ENCODE data around the gene PPP1R14D.
"Not testable (repeated sequence)": the region's sequence is repeated elsewhere in the genome, so short reads cannot be mapped to it uniquely, and the experiment has no call there.

Gene PPP1R14D, protein sequence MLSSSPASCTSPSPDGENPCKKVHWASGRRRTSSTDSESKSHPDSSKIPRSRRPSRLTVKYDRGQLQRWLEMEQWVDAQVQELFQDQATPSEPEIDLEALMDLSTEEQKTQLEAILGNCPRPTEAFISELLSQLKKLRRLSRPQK

DNA sequence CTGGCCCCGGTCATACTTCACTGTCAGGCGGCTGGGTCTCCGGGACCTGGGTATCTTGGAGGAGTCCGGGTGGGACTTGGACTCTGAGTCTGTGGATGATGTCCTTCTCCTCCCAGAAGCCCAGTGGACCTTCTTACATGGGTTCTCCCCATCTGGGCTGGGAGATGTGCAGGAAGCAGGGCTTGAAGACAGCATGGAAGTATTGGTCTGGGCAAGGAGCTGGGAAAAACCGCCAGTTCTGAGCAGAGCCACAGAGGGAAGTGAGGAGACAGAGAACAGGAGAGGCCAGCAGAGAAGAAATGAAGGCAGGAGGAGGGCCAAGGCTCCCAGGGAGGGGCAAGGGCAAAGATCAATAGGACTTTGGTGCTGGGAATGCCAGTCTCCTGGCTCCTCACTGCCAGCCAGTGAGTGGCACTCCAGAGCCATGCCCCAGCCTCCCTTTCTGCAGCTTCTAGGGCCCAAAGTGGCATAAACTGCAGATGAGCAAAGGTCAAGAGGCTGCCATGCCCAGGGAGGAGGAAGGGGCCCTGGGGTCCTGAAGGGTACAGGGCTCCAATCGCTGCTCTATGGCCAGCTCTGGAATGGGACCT, at the start of gene PPP1R14D:
TSS of gene PPP1R14D (minus strand) at position 262 of the 590 bp plus-strand sequence. CDS start at position 195, 67 bp downstream.
- in situ Hi-C loops (cut with HindIII; ENCODE audit: low sequenced_read_pairs), result no loop called here

DNA sequence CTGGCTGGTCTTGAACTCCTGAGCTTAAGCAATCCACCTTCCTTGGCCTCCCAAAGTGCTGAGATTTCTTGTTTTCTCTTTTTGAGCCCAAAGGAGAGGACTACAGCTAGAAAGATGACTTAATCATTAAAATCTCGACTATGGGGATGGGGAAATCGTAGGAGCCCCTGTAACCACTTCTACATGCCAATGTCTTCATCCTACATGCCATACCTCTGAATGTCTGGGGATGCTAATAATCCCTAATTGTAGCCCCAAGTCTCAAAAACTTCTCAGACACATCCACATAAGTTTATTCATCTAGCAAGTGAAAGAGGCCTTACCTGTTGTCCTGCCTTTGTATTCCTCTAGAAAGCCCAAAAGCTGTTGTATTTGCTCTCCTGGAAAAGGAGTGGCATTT, 49.2 kb upstream of the PPP1R14D start:
- in situ Hi-C loops (cut with HindIII; ENCODE audit: low sequenced_read_pairs), result no loop called here

DNA sequence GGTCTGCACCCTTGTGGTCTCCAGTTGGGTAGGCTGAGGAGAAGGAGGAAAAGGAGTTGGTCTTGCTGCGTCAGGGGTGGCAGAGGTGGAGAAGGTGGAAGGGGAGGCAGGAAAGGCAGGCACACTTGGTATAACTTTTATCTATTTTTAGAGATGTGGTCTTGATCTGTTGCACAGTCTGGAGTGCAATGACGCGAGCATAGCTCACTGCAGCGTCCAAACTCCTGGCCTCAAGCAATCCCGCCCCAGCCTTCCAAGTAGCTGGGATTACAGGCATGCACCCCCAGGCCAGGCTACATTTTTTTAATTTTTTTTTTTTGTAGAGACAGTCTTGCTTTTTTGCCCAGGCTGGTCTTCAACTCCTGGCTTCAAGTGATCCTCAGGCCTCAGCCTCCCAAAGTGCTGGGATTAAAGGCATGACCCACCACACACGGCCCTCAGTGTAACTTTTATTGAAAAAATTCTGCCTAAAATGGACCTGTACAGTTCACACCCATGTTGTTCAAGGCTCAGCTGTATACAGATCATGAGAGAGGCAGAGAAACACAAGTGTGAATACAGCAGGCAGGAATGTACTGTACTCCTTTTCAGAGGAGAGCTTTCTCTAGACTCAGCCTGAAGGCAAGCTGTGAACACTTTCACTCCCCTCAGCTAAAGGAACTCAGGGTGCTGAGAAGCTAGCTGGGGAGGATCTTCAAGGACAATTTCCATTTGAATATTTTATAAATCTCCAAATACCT, 47.7 kb upstream of the PPP1R14D start:
- in situ Hi-C loops (cut with HindIII; ENCODE audit: low sequenced_read_pairs), result no loop called here

DNA sequence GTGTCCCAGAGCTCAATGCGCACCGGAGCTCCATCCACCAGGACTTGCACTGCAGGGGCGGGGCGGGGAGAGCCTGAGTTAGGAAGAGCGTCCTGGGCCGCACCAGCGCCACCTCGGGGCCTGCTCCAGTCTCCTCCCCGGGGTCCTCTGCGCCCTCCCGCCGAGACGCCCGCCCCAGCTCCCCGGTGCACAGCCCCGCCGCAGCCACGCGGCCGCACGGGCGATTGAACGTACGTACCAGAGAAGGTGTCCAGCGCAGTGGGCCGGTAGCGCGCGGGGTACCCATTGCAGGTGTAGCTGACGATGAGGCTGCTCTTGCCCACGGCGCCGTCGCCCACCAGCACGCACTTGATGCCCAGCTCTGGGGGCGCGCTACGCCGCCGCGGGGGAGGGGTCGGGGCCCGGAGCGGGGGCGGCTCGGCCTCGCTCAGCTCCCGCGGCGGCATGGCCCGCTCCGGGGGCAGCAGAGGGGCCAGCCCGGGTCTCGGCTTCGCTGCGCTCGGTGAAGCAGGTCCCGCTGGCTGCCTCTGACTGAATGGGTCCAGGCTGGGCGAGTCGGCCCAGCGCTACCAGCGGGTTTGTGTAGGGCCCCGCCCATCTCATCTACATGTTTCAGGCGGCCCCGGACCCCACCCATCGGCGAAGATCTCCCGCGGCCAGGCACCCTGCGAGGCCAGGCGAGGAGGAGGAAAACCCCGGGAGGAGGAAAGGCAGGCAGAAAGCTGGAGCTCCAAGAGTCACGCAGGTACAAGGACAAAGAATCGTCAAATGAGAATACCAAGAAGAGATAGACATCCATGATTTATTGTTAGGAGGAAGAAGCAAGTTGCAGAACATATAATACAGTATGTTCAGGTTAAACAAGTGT, 45.4 kb upstream of the PPP1R14D start, which contains the start of gene RHOV:
TSS of gene RHOV (minus strand) at position 541 of the 868 bp plus-strand sequence. CDS start at position 446, 95 bp downstream.
- in situ Hi-C loops (cut with HindIII; ENCODE audit: low sequenced_read_pairs), result no loop called here

DNA sequence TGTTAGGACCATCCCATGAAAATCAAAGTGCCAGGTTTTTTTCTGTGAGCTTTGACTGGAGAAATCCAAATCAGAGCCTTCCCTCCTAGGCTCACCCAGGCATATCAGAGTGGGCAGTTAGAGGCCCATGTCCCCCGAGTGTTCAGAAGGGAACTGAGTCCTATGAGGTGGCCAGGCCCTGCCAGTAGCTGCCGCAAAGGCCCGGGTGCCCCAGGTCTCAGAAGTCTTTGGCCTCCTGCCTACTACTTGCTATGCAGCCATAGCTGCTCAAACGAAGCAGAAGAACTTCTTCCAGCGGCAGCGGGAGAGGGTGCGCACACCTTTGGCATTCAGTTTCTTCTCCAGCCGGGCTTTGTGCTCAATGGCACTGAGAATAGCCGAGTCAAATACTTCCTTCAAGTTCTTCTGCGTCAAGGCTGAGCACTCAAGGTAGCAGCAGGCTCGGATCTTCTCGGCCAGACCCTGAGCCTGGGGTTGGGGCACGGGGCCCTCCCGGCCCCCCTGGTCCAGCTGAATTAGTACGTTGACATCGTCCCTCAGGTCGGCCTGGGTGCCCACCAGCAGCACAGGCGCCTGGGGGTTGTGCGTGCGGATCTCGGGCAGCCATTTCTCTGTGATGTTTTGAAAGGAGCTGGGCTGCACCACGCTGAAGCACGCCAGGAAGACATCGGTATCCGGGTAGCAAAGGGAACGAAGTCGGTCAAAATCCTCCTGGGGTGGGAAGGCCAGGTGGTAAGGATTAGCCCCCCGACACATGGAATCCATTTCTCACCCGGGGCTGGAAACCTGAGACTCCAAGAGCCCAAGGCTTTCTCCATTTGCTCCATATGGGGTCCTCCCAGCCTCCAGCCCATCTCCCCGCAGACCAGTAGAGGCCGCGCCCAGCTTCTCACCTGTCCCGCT, 44.5 kb upstream of the PPP1R14D start:
- in situ Hi-C loops (cut with HindIII; ENCODE audit: low sequenced_read_pairs), result no loop called here

DNA sequence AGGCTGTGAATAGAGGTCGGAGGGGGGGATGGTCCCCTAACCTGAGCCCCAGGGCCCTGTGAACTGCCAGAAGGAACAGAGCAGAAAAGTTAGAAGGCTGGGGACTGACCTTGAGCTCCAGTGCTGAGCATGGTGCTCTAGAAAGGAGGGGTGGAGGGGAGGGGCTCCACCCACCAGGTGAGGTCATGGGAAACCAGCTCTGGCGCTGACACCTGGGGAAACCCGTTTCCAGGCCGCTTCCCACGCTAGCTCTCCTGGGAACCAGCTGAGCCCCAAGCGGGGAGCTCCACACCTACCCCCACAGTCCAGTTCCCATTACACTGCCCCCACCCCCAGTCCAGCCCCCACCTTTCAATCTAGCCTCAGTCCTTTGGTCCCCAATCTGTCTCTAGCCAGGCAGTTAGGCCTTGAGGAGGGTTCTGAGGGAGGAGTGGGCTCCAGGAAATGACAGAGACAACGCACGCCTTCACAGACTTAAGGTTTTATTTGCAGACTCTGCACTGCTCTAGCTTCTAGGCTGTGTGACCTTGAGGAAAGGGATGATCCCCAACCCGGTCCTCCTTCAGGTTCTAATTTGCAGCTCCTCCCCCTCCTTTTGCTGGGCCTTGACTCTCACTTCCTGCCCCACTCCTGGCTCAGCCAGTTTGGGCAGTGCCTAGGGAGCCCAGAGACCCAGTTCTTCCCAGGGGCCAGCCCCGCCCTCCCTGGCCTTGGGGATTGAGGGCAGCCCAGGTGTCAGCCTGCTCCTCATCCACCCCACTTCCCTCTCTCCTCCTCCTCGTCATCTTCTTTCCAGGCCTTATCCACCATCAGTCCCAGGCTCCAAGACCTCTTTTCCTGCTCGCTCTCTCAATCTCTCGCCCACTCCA, 43.5 kb upstream of the PPP1R14D start:
- in situ Hi-C loops (cut with HindIII; ENCODE audit: low sequenced_read_pairs), result no loop called here

DNA sequence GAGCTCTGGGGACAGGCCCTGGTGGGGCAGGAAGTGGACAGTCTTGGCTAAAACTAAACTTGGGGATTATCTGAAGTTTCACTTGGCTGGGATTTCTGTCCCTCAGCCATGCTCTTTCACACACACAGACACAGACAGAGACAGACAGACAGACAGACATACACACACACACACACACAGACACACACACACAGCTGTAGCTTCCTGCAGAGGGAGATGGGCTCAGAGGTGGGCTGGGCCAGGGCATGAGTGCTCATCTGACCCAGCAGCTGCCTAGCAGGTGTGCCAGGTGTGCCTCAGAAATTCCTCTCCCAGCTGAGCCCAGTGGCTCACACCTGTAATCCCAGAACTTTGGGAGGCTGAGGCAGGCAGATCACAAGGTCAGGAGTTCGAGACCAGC, 42.2 kb upstream of the PPP1R14D start:
- in situ Hi-C loops (cut with HindIII; ENCODE audit: low sequenced_read_pairs), result no loop called here

DNA sequence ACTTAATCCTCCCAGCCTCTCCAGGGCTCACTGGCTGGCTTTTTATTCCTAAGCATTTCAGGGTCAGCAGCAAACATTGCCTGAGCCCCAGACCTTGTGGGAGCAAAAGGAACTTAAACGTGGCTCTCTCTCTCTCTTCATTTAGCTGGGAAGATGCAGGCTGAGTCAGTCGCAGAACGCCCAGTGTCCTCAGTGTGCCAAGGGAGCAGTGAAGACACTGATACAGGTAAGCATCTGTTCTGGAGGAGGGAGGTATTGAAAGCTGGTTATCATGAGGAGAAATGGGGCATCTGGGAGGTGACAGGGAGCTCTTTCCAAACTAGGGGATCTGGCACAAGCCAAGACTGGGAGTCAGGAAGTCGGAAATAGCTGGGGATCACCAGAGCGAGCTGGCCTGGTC, 41.2 kb upstream of the PPP1R14D start:
- in situ Hi-C loops (cut with HindIII; ENCODE audit: low sequenced_read_pairs), result no loop called here

DNA sequence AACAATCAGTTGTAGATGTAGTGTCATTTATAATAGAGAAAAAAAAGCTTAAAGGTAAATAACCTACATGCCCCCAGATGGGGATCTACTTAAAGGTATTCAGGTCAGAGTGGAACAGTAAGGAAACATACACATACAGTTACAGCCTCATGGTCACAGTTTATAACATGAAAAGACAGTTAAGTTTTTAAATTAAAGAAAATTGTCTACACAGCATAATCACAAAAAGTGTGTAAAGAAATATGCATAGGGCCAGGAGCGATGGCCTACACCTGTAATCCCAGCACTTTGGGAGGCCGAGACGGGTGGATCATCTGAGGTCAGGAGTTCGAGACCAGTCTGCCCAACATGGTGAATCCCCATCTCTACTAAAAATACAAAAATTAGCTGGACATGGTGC, 38.7 kb upstream of the PPP1R14D start:
- in situ Hi-C loops (cut with HindIII; ENCODE audit: low sequenced_read_pairs), result no loop called here

DNA sequence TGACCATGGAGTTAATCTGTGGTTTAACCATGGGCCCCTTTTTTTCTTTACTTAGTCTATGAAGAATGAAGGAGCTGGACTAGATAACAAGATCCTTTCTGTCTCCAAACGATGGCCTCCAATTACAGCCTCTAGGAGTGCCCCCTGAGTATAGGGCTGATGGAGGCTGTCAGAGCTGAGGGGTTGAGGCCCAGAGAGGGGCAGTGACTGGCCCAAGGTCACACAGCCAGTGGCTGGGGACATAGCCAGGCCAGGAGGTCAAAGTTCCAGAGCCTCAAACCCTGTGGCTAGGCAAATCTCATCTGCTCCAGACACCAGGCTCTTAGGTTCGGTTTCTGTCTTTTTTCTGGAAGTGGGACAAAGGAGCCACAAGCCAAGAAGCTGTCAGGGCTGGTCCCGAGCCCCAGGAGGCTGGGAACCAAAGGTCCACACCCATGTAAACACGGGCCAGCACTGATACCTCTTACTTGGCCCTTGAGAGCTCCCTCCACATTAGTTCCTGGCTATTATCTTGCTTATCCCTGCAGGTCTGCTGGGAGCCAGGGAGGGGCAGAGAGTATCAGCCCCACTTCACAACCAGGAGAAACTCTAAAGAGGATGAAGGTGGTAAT, 35.3 kb upstream of the PPP1R14D start:
- in situ Hi-C loops (cut with HindIII; ENCODE audit: low sequenced_read_pairs), result no loop called here

DNA sequence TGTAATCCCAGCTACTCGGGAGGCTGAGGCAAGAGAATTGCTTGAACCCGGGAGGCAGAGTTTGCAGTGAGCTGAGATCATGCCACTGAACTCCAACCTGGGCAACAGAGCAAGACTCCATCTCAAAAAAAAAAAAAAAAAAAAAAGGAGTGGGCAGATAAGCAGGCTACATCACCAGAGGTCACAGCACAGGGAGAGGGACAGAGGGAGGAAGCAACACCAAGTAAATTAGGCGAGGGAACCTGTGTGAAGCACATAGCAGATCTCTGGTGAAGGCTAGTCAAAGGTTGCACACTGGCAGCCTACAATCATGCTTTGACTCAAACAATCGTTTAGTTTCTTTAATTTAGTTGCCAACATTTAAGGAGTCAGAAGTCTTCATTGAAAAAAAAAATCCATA, 32.6 kb upstream of the PPP1R14D start:
- in situ Hi-C loops (cut with HindIII; ENCODE audit: low sequenced_read_pairs), result not testable (repeated sequence)

DNA sequence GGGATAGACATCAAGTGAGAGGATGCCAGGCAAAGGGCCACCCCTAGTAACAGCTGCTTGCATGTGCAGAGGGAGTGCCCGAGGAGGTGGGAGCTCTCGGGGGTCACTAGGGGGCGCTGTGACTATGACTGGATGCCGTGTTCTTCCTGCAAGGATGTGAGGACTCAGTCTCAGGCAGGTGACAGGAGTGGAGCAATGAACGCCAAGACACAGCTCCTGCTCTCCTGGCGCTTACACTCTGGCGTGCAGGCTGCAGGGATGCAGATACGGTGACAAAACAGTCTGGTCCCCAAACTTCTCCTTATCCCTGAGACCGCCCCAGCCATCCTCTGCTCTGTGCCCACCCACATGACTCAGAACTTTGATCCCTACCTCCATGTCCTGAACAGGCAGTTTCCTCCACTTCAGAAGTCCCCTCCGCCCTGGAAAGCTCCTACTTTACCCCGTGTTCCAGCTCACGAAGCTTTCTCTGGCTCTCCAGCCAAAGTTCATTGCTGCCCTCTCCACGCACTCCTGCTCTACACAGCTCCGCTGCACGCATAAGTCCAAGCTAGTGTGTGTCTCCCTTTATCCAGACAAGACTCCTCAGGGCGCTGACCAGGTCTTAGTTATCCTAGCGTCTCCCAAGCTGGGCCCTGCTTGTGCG, 30.8 kb upstream of the PPP1R14D start:
- in situ Hi-C loops (cut with HindIII; ENCODE audit: low sequenced_read_pairs), result no loop called here

DNA sequence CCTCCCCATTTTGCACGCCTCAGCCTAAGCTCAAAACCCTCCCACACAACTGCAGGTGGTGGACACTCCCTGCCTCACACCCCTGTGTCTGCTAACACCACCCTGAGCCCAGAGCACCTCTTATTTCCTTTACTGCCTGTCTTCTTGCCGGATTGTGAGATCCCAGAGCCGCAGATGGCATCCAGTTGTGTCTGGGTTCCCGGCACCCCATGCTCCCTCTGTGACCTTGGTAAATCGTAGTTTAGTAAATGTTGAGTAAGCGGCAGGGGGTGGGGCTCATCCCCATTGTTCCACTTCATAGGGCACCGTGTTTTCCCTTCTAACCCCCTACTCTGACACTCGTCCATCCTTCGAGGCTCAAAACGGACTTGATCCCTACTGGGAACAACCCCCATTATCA, 30.2 kb upstream of the PPP1R14D start:
- in situ Hi-C loops (cut with HindIII; ENCODE audit: low sequenced_read_pairs), result no loop called here

DNA sequence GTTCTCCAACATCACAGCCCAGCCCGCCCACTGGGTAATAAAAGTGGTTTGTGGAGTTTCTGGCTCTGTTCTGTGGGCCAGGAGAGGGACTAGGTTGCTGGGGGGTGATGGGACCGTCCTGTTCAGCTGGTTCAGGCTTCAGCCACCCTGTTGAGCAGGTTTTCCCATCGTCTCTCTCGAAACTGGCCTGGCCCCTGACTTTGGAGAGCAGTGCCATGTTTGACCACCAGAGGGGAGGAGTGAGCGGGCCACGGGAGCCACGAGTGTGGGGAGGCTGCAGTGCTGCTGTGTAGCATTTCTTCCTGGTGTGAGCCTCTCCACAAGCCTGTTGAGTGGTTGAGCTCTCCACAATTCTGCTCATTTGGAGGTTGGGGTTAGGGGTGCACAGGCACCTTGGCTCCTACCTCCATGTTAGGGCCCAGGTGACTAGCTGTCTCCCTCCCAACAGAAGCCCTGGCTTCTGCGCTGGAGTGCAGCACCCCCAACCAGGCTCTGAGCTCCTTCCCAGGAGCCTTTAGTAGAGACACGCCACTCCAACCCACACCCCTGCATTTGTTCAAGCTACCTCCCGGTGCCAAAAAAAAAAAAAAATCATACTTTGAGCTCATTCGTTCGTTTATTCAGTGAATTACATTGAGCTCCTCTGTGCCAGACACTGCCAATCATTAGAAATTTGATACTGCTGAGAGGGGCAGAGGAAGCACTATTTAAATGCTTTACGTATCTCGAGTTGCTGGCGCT, 29.3 kb upstream of the PPP1R14D start:
- in situ Hi-C loops (cut with HindIII; ENCODE audit: low sequenced_read_pairs), result no loop called here

DNA sequence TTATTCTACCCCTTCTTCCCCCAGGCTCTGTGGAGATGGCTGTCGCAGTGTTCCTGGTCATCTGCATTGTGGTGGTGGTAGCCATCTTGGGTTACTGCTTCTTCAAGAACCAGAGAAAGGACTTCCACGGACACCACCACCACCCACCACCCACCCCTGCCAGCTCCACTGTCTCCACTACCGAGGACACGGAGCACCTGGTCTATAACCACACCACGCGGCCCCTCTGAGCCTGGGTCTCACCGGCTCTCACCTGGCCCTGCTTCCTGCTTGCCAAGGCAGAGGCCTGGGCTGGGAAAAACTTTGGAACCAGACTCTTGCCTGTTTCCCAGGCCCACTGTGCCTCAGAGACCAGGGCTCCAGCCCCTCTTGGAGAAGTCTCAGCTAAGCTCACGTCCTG, 28.2 kb upstream of the PPP1R14D start:
- in situ Hi-C loops (cut with HindIII; ENCODE audit: low sequenced_read_pairs), result no loop called here

DNA sequence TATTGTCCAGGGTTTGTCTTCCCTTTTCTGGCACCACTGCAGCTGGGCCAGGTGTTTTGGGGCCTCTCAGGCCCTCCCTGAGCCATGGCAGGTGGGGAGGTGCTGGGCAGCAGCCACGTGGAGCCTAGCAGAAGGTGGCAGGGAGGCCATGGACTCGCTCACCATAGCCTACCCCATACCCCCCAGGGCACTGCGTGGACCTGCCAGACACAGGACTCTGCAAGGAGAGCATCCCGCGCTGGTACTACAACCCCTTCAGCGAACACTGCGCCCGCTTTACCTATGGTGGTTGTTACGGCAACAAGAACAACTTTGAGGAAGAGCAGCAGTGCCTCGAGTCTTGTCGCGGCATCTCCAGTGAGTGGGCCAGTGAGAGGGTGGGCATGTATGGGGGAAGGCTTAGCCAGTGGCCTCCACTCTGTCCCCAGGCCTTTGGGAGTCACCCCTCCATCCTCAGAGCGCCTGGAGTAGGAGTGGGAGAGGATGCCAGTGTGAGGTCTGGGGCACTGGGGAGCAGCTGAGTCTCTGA, 27.3 kb upstream of the PPP1R14D start:
- in situ Hi-C loops (cut with HindIII; ENCODE audit: low sequenced_read_pairs), result no loop called here

DNA sequence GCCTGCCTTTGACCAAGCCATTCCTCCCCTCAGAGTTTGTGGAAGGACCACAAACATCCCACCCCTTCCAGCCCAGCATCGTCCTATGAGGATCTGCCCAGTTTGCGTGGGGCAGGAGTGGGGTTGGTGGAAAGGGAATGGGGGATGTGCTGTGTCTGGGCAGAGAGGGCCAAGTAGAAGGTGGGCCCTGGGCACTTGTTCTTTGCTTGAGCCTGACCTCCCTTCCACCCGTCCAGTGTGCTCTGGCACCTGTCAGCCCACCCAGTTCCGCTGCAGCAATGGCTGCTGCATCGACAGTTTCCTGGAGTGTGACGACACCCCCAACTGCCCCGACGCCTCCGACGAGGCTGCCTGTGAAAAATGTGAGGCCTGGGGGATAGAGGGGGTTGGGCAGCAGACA, 25.7 kb upstream of the PPP1R14D start:
- in situ Hi-C loops (cut with HindIII; ENCODE audit: low sequenced_read_pairs), result no loop called here

Data from DLD1 (cell line).